Endothelial cell of umbilical vein (primary cell): ENCODE data around the gene KCNB1. TPM values are rescaled to one million over a fixed set of nuclear protein-coding genes. Genes with fewer than 3 reads are reported as not detected.
A peak's percentile ranks its signal among the peaks of the same experiment; 100 is the strongest.
"Not testable (repeated sequence)": the region's sequence is repeated elsewhere in the genome, so short reads cannot be mapped to it uniquely, and the experiment has no call there.

Source experiments
- BruUV-seq: library from RNA; stranded (reverse); fragments of 400-500 nt; replicated peaks from 2 replicates; lab custom pipeline; 2021; lab: Mats Ljungman, UMichigan
- CTCF ChIA-PET: fragments of 300-600, 350-600 bp; sonication (Branson Sonifier 250); formaldehyde crosslinking; loops from one replicate; lab custom pipeline; 2021; ENCODE audit warnings: antibody characterized with exemption, inconsistent platforms; lab: Charles Lee
- POLR2A ChIA-PET: fragments of 300-600, 350-600 bp; sonication (Branson Sonifier 250); formaldehyde crosslinking; loops from one replicate; lab custom pipeline; 2021; ENCODE audit warnings: antibody characterized with exemption, inconsistent platforms; lab: Charles Lee
- DNase-seq: peaks from one replicate; pipeline ENCODE4 v3.0.0-alpha.2; 2011; ENCODE audit warnings: low read depth, low spot score
- FAIRE-seq: peaks from 2 replicates; lab custom pipeline; 2011; peaks lifted over from hg19 to GRCh38; lab: Jason Lieb, UNC
- H2AFZ ChIP-seq: 2 replicates; pipeline ENCODE4 v1.6.0; 2012; ENCODE audit warnings: low read depth, low read length, control low read depth, inconsistent platforms
- H3K27ac ChIP-seq: 2 replicates; pipeline ENCODE4 v1.5.1; 2011; ENCODE audit warnings: low read depth, mild to moderate bottlenecking, control low read depth, low read length, moderate library complexity; ENCODE audit not compliant: insufficient read depth
- H3K27me3 ChIP-seq, 2 experiments: 2 replicates each; pipeline versions ENCODE4 v1.6.0 to v1.6.1; 2011; ENCODE audit warnings: low read length in 2 of 2, mixed read lengths in 1 of 2; ENCODE audit not compliant: control insufficient read depth in 2 of 2, insufficient read depth in 2 of 2
- H3K36me3 ChIP-seq, 2 experiments: 2 replicates in 1 of 2; 3 replicates in 1 of 2; pipeline ENCODE4 v1.5.1; 2011; ENCODE audit warnings: low read length in 2 of 2, mild to moderate bottlenecking in 1 of 2, moderate library complexity in 1 of 2; ENCODE audit not compliant: control insufficient read depth in 2 of 2, insufficient read depth in 2 of 2; ENCODE audit errors: extremely low read depth in 1 of 2
- H3K4me1 ChIP-seq: 3 replicates; pipeline ENCODE4 v1.5.1; 2011; ENCODE audit warnings: mild to moderate bottlenecking, low read length; ENCODE audit not compliant: control insufficient read depth, insufficient read depth; ENCODE audit errors: extremely low read depth
- H3K4me2 ChIP-seq: 2 replicates; pipeline ENCODE4 v1.6.1; 2011; ENCODE audit warnings: low read length, control low read depth, mixed read lengths; ENCODE audit not compliant: insufficient read depth
- H3K4me3 ChIP-seq, 3 experiments: fragments of 200-600 bp in 1 of 3; sonication (generic), shearing (Covaris generic) in 1 of 3; replicated peaks in 1 of 3; 2 replicates each; pipeline ENCODE4 v1.5.1; 2011 to 2016; ENCODE audit warnings: control low read depth in 3 of 3, low read length in 3 of 3, mild to moderate bottlenecking in 2 of 3, inconsistent platforms in 1 of 3, low read depth in 1 of 3, moderate library complexity in 1 of 3; ENCODE audit not compliant: insufficient read depth in 1 of 3
- H3K79me2 ChIP-seq: 2 replicates; pipeline ENCODE4 v1.6.0; 2012; ENCODE audit warnings: low read length, inconsistent platforms; ENCODE audit not compliant: control insufficient read depth, insufficient read depth
- H3K9ac ChIP-seq: replicated peaks from 2 replicates; pipeline ENCODE3; 2011; ENCODE audit warnings: low read length, control low read depth; ENCODE audit not compliant: insufficient read depth; ENCODE audit errors: extremely low read depth
- H3K9me1 ChIP-seq: replicated peaks from 3 replicates; pipeline ENCODE4 v1.6.0; 2011; ENCODE audit warnings: mild to moderate bottlenecking, low read length; ENCODE audit not compliant: control insufficient read depth, insufficient read depth; ENCODE audit errors: extremely low read depth
- H3K9me3 ChIP-seq: replicated peaks from 2 replicates; pipeline ENCODE4 v1.5.1; 2012; ENCODE audit warnings: low read length, inconsistent platforms; ENCODE audit not compliant: control insufficient read depth, insufficient read depth
- H4K20me1 ChIP-seq: replicated peaks from 2 replicates; pipeline ENCODE3; 2011; ENCODE audit warnings: mild to moderate bottlenecking, low read length; ENCODE audit not compliant: control insufficient read depth, insufficient read depth; ENCODE audit errors: extremely low read depth
- EZH2 ChIP-seq: IDR thresholded peaks from 2 replicates; pipeline ENCODE4 v1.6.1; 2012; ENCODE audit warnings: borderline replicate concordance, low read depth, mild to moderate bottlenecking, moderate library complexity, low read length, inconsistent platforms; ENCODE audit not compliant: severe bottlenecking
- FOS ChIP-seq: IDR thresholded peaks from 2 replicates; pipeline ENCODE4 v1.6.1; 2011; ENCODE audit warnings: mild to moderate bottlenecking, low read length, moderate library complexity, borderline replicate concordance; ENCODE audit not compliant: insufficient read depth
- GATA2 ChIP-seq: IDR thresholded peaks from 2 replicates; pipeline ENCODE4 v1.7.0; 2011; ENCODE audit warnings: low read depth, mild to moderate bottlenecking, moderate library complexity, mixed read lengths, low read length; ENCODE audit not compliant: insufficient read length, insufficient read depth
- MYC ChIP-seq: IDR thresholded peaks from one replicate; pipeline ENCODE4 v1.6.1; 2011; ENCODE audit warnings: mild to moderate bottlenecking, low read depth, low read length
- POLR2A ChIP-seq: IDR thresholded peaks from 2 replicates; pipeline ENCODE4 v1.6.1; 2012; ENCODE audit warnings: low read depth, mild to moderate bottlenecking, control low read depth, low read length
- POLR2AphosphoS5 ChIP-seq: IDR thresholded peaks from 2 replicates; pipeline ENCODE4 v1.6.1; 2012; ENCODE audit warnings: low read depth, mild to moderate bottlenecking, control low read depth, low read length, moderate library complexity; ENCODE audit not compliant: insufficient read depth
- dilution Hi-C: fragments of 300-500 bp; cut with MboI; formaldehyde crosslinking; loops from one replicate; pipeline ENCODE4 v1.15.0; 2019; ENCODE audit warnings: low sequenced_read_pairs; ENCODE audit not compliant: extremely low pct_ligation_motif_present
- intact Hi-C: fragments of 100-400 bp; cut with micrococcal nuclease; formaldehyde crosslinking; loops from one replicate; pipeline ENCODE4 v1.10.0; 2022
- polyA plus RNA-seq, 4 experiments: library from polyadenylated mRNA; depleted of rRNA in 3 of 4; stranded (reverse) in 3 of 4; unstranded in 1 of 4; fragments of >200 nt; gene quantifications; 2 replicates each; pipeline versions ENCODE4 v1.2.1 to v1.2.3, GENCODE V29; 2011 to 2012; ENCODE audit warnings: missing spikeins in 1 of 4
- total RNA-seq: library from RNA; stranded (reverse); gene quantifications from 2 replicates; pipeline ENCODE4 v1.2.3, GENCODE V29; 2021
- TF ChIP-seq, protein P1 (sequence below): IDR thresholded peaks from 2 replicates; pipeline ENCODE4 v1.6.1; 2011; ENCODE audit not compliant: insufficient read depth, insufficient read length

The KCNB1 gene
- total and polyA plus RNA-seq, 2 donors (not counting 3 experiments of a cell fraction or from before 2014, with no cell fraction given), result not detected

DNA sequence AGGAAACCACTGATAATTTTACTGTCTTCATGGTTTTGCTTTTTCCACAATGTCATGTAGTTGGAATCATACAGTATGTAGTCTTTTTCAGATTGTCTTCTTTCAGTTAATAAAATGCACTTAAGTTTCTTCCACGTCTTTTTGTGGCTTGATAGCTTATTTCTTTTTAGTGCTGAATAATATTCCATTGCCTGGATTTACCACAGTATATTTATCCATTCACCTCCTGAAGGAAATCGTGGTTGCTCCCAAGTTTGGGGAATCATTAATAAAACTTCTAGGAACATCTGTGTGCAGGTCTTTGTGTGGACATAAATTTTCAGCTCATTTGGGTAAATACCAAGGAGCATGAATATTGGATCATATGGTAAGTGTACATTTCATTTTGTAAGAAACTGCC is 165.8 kb downstream of the KCNB1 start:
- dilution Hi-C loops (no loop called here), intact Hi-C loops (no loop called here)
- H3K9me3 ChIP-seq, result no peaks in the 10 kb centered on the region
- BruUV-seq, result no TSS peak
- TF ChIP-seq POLR2A (no peak), EZH2 (peak; percentile 1), GATA2 (no peak)
- TF ChIP-seq, protein P1, sequence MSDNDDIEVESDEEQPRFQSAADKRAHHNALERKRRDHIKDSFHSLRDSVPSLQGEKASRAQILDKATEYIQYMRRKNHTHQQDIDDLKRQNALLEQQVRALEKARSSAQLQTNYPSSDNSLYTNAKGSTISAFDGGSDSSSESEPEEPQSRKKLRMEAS, result no peak
- no peaks in the 10 kb centered on the region for H3K36me3 ChIP-seq
- H3K4me3 ChIP-seq, result no peak overlapping the region
- CTCF ChIA-PET, result interaction anchor here (1.5 kb wide), 1 partner anchor 14 kb away, joined by 4 read pairs; no protein-coding TSS in a partner anchor
- no peak overlapping the region for H3K27ac ChIP-seq
- no peaks in the 10 kb centered on the region for H4K20me1 ChIP-seq
- H3K27me3 ChIP-seq, result peaks cover 34 to 54% of the 10 kb centered on the region in 2 experiments
- no peaks in the 10 kb centered on the region for H3K9me1 ChIP-seq
- no peak overlapping the region for H3K9ac ChIP-seq
- peaks cover 8% of the 10 kb centered on the region for H3K4me1 ChIP-seq
- H3K79me2 ChIP-seq, result no peaks in the 10 kb centered on the region
- H2AFZ ChIP-seq, result no peak overlapping the region
- DNase-seq, result no peak
- H3K4me2 ChIP-seq, result no peak overlapping the region
- POLR2A ChIA-PET, result no interaction called here
- FAIRE-seq, result peak; percentile 12

DNA sequence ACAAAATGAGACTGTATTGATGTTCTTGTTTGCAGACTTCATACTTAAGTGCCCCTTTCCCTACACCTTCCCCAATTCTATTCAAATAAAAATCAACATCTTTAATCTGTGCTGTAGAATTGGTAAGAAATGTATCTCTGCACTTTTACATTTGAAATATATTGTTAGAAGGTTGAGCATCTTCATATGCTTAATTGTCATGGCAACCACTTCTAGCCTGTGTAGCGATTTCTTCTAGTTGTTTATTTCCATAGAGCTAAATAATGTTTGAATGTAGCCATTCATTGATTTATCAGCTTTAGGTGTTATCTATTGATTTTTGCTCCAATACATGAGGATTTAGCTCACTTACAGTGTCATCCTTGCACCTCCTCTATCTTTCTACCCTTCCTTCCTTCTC is 166.9 kb downstream of the KCNB1 start:
- DNase-seq (no peak), FAIRE-seq (no peak)
- no peak overlapping the region for H2AFZ ChIP-seq
- H3K27me3 ChIP-seq, result peaks cover 33 to 50% of the 10 kb centered on the region in 2 experiments
- intact Hi-C loops (no loop called here), dilution Hi-C loops (no loop called here)
- no peaks in the 10 kb centered on the region for H3K9me3 ChIP-seq
- no peak overlapping the region for H3K4me3 ChIP-seq
- ChIA-PET CTCF (no interaction called here), POLR2A (no interaction called here)
- no peak for TF ChIP-seq FOS
- TF ChIP-seq MYC, result no peak
- no peak for TF ChIP-seq EZH2
- no peak for TF ChIP-seq POLR2AphosphoS5
- no peak for TF ChIP-seq GATA2
- no peaks in the 10 kb centered on the region for H3K79me2 ChIP-seq
- no peaks in the 10 kb centered on the region for H4K20me1 ChIP-seq
- H3K36me3 ChIP-seq, result no peaks in the 10 kb centered on the region
- H3K9ac ChIP-seq, result no peak overlapping the region
- no peaks in the 10 kb centered on the region for H3K9me1 ChIP-seq
- no peak overlapping the region for H3K27ac ChIP-seq
- H3K4me1 ChIP-seq, result peaks cover 14% of the 10 kb centered on the region
- no peak overlapping the region for H3K4me2 ChIP-seq
- no TSS peak for BruUV-seq

DNA sequence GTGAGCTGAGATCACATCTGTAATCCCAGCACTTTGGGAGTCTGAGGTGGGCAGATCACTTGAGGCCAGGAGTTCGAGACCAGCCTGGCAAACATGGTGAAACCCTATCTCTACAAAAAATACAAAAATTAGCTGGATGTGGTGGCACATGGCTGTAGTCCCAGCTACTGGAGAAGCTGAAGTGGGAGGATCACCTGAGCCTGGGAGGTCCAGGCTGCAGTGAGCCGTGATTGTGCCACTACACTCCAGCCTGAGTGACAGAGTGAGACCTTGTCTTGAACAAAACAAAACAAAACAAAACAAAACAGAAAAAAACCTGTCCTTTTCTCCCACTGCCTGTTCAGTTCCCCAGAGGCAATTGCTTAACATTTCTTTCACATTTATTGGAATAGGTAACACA is 168.4 kb downstream of the KCNB1 start:
- H2AFZ ChIP-seq, H3K27ac ChIP-seq, H4K20me1 ChIP-seq, H3K9me3 ChIP-seq, H3K9me1 ChIP-seq, DNase-seq, dilution Hi-C loops, POLR2A ChIA-PET, H3K36me3 ChIP-seq, H3K9ac ChIP-seq, H3K4me2 ChIP-seq, H3K4me3 ChIP-seq, intact Hi-C loops, BruUV-seq, H3K79me2 ChIP-seq, FAIRE-seq: not testable (repeated sequence)
- Histone ChIP-seq H3K4me1 (peaks cover 16% of the 10 kb centered on the region), H3K27me3 (peaks cover 24 to 39% of the 10 kb centered on the region in 2 experiments)
- CTCF ChIA-PET, result interaction anchor here (2.5 kb wide), 1 partner anchor 67 kb away, joined by 9 read pairs; no protein-coding TSS in a partner anchor
